ENCODE data around the gene TSHZ2.

GRCh38 chr20:53352727-53353440 is 380.7 kb downstream of the TSHZ2 start:
- no peak for TF ChIP-seq POLR2AphosphoS5 (IDR thresholded peaks at IDR 0.05; ENCODE audit: low read depth, low read length)
- no peak for TF ChIP-seq POLR2A (IDR thresholded peaks at IDR 0.05; ENCODE audit: low read depth, low read length)
- no peak for TF ChIP-seq TAF1 (IDR thresholded peaks at IDR 0.05; ENCODE audit: borderline replicate concordance, low read depth, low read length)

All from GM12892 (cell line).